Esophagus muscularis mucosa (tissue), 4 donors: ENCODE results near the gene B3GALT4. TPM values are rescaled to one million over a fixed set of nuclear protein-coding genes. Genes with fewer than 3 reads are reported as not detected.
"Not testable (repeated sequence)": the region's sequence is repeated elsewhere in the genome, so short reads cannot be mapped to it uniquely, and the experiment has no call there.

ENCODE experiments used
- DNase-seq: peaks from one replicate; pipeline ENCODE4 v3.0.0-alpha.2; 2017; ENCODE audit errors: extremely low spot score
- H3K27ac ChIP-seq, 4 donors: fragments of 200-600 bp; sonication (generic); replicated peaks in 1 of 4; 1 replicate in 3 of 4; 2 replicates in 1 of 4; pipeline ENCODE4 v1.5.1; 2016 to 2019; ENCODE audit warnings: mild to moderate bottlenecking in 1 of 4
- H3K27me3 ChIP-seq, 4 donors: fragments of 200-600 bp; sonication (generic); one replicate each; pipeline versions ENCODE4 v1.5.1 to v1.6.0; 2016 to 2019
- H3K36me3 ChIP-seq, 4 donors: fragments of 200-600 bp; sonication (generic); one replicate each; pipeline ENCODE4 v1.5.1; 2016 to 2019
- H3K4me1 ChIP-seq, 4 donors: fragments of 200-600 bp; sonication (generic); one replicate each; pipeline ENCODE4 v1.5.1; 2016 to 2019
- H3K4me3 ChIP-seq, 4 donors: fragments of 200-600 bp; sonication (generic); 1 replicate in 2 of 4; 2 replicates in 2 of 4; pipeline ENCODE4 v1.5.1; 2016 to 2019; ENCODE audit warnings: mild to moderate bottlenecking in 4 of 4, moderate library complexity in 1 of 4
- H3K9me3 ChIP-seq, 4 donors: fragments of 200-600 bp; sonication (generic); 1 replicate in 3 of 4; 2 replicates in 1 of 4; pipeline ENCODE4 v1.5.1; 2016 to 2019
- EP300 ChIP-seq: sonication (generic); formaldehyde crosslinking; IDR thresholded peaks from one replicate; pipeline ENCODE4 v1.6.1; 2017; ENCODE audit warnings: antibody characterized with exemption
- POLR2A ChIP-seq: fragments of 450-650 bp; IDR thresholded peaks from one replicate; pipeline ENCODE4 v1.6.1; 2017; ENCODE audit warnings: antibody characterized with exemption, moderate library complexity, mild to moderate bottlenecking, low read depth
- POLR2AphosphoS5 ChIP-seq, 2 donors: sonication (generic); formaldehyde crosslinking; IDR thresholded peaks; one replicate each; pipeline ENCODE4 v1.6.1; 2017; ENCODE audit warnings: antibody characterized with exemption in 2 of 2
- WGBS: methylation state at CpG from one replicate; pipeline ENCODE4 v1.1.5; 2018; 5-methylcytosine and 5-hydroxymethylcytosine counted together
- intact Hi-C: fragments of 100-400 bp; cut with DNase I; formaldehyde crosslinking; loops from one replicate; pipeline ENCODE4 v1.15.1; 2023
- total RNA-seq, 4 donors: library from RNA; depleted of rRNA; stranded (reverse); fragments of >200 nt; gene quantifications; one replicate each; pipeline versions ENCODE4 v1.1.0 to v1.2.1, GENCODE V29; 2016
- TF ChIP-seq, protein P1 (sequence below), 3 experiments: fragments of 200-600 bp in 2 of 3; fragments of 450-650 bp in 1 of 3; sonication (generic) in 2 of 3; IDR thresholded peaks; one replicate each; pipeline ENCODE4 v1.5.1; 2017 to 2019; ENCODE audit warnings: antibody characterized with exemption in 3 of 3, mild to moderate bottlenecking in 2 of 3, moderate library complexity in 1 of 3

The B3GALT4 gene
- total RNA-seq, 4 donors from 2014 or later: 13.1 to 26.8 (median 24.2) TPM

DNA sequence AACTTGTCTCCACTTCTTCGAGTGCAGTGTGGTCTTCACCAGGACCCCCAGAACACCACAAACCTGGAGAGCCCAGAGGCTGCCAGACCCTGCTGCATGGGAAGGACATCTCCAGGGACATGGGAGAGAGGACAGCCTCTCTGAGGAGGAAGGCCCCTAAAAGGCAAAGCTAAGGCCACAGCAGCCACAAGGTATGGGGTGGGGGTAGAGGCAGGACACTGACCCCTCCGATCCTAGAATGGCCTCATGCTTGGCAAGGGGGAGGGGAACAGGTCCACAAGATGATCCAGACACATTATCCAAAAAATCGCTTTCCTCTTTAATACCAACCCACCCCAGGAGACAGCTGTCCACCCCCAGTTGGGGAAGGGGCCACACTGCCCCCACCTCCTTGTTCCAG lies 1.9 kb downstream of the B3GALT4 start:
- DNase-seq: no peak
- Histone ChIP-seq H3K4me1 (peaks cover 38 to 56% (median 51%) of the 10 kb centered on the region in 4 donors), H3K4me3 (no peak overlapping the region), H3K27me3 (no peaks in the 10 kb centered on the region), H3K27ac (peak overlapping the region in 2 of 4 donors; percentile 38 to 90), H3K36me3 (peaks cover 29 to 86% (median 77%) of the 10 kb centered on the region in 4 donors), H3K9me3 (no peaks in the 10 kb centered on the region)
- TF ChIP-seq POLR2AphosphoS5 (IDR thresholded peaks at IDR 0.05) (no peak), EP300 (no peak), POLR2A (no peak)
- TF ChIP-seq, protein P1, sequence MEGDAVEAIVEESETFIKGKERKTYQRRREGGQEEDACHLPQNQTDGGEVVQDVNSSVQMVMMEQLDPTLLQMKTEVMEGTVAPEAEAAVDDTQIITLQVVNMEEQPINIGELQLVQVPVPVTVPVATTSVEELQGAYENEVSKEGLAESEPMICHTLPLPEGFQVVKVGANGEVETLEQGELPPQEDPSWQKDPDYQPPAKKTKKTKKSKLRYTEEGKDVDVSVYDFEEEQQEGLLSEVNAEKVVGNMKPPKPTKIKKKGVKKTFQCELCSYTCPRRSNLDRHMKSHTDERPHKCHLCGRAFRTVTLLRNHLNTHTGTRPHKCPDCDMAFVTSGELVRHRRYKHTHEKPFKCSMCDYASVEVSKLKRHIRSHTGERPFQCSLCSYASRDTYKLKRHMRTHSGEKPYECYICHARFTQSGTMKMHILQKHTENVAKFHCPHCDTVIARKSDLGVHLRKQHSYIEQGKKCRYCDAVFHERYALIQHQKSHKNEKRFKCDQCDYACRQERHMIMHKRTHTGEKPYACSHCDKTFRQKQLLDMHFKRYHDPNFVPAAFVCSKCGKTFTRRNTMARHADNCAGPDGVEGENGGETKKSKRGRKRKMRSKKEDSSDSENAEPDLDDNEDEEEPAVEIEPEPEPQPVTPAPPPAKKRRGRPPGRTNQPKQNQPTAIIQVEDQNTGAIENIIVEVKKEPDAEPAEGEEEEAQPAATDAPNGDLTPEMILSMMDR (IDR thresholded peaks at IDR 0.05): no peak
- intact Hi-C loops: no loop called here
- 100% methylated on average over 1 of the region's 3 CpGs for WGBS

- intact Hi-C loops: no loop called here
- Histone ChIP-seq H3K27ac (no peak overlapping the region), H3K36me3 (peaks cover 26 to 86% (median 76%) of the 10 kb centered on the region in 4 donors), H3K9me3 (no peaks in the 10 kb centered on the region), H3K4me1 (peaks cover 33 to 51% (median 47%) of the 10 kb centered on the region in 4 donors), H3K4me3 (no peak overlapping the region), H3K27me3 (no peaks in the 10 kb centered on the region)
- no peak for TF ChIP-seq EP300
- no peak for TF ChIP-seq POLR2AphosphoS5 (IDR thresholded peaks at IDR 0.05)
- TF ChIP-seq POLR2A: no peak
- TF ChIP-seq, protein P1 (IDR thresholded peaks at IDR 0.05): no peak
- 82% methylated on average over 3 of the region's 13 CpGs for WGBS
- no peak for DNase-seq
Measured at GRCh38 chr6:33279257-33279695, 2.4 kb downstream of the B3GALT4 start.

GRCh38 chr6:33279971-33280511 lies 3.1 kb downstream of the B3GALT4 start:
- no peaks in the 10 kb centered on the region for H3K27me3 ChIP-seq
- TF ChIP-seq POLR2AphosphoS5 (IDR thresholded peaks at IDR 0.05): no peak
- TF ChIP-seq, protein P1 (IDR thresholded peaks at IDR 0.05): peak; percentile 11 to 40 (median 17)
- no peak for TF ChIP-seq POLR2A
- no peak for TF ChIP-seq EP300
- DNase-seq: no peak
- WGBS: 62% methylated on average over 5 of the region's 5 CpGs
- H3K27ac ChIP-seq: no peak overlapping the region
- H3K9me3 ChIP-seq: no peaks in the 10 kb centered on the region
- H3K4me1 ChIP-seq: peaks cover 28 to 43% (median 39%) of the 10 kb centered on the region in 4 donors
- peaks cover 25 to 85% (median 76%) of the 10 kb centered on the region in 4 donors for H3K36me3 ChIP-seq
- no peak overlapping the region for H3K4me3 ChIP-seq
- intact Hi-C loops: no loop called here

- Histone ChIP-seq H3K27me3 (no peaks in the 10 kb centered on the region), H3K27ac (no peak overlapping the region), H3K36me3 (peaks cover 21 to 85% (median 75%) of the 10 kb centered on the region in 4 donors), H3K9me3 (no peaks in the 10 kb centered on the region), H3K4me1 (peaks cover 24 to 38% (median 34%) of the 10 kb centered on the region in 4 donors), H3K4me3 (no peak overlapping the region)
- TF ChIP-seq EP300 (no peak), POLR2A (no peak), POLR2AphosphoS5 (IDR thresholded peaks at IDR 0.05) (no peak)
- TF ChIP-seq, protein P1 (IDR thresholded peaks at IDR 0.05): no peak
- intact Hi-C loops: no loop called here
- 79% methylated on average over 6 of the region's 6 CpGs for WGBS
- DNase-seq: no peak
Measured at GRCh38 chr6:33280539-33280938, 3.6 kb downstream of the B3GALT4 start.

DNA sequence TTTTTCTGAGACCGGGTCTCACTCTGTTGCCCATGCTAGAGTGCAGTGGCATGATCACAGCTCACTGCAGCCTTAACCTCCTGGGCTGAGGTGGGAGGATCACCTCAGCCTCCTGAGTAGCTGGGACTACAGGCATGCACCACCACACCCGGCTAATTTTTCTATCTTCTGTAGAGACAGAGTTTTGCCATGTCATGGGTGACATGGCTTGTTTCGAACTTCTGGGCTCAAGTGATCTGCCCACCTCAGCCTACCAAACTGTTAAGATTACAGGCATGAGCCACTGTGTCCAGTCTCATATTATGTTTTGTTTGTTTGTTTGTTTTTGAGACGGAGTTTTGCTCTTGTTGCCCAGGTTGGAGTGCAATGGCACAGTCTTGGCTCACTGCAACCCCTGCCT lies 8.3 kb downstream of the B3GALT4 start:
- H3K4me3 ChIP-seq, H3K27ac ChIP-seq, H3K27me3 ChIP-seq, H3K9me3 ChIP-seq, intact Hi-C loops, DNase-seq: not testable (repeated sequence)
- WGBS: 89% methylated on average over 4 of the region's 4 CpGs
- peaks cover 24 to 77% (median 67%) of the 10 kb centered on the region in 4 donors for H3K36me3 ChIP-seq
- peaks cover 14 to 24% (median 19%) of the 10 kb centered on the region in 4 donors for H3K4me1 ChIP-seq
